Activated CD4-positive, alpha-beta T cell treated with anti-CD3 and anti-CD28 coated beads, Interleukin-2, amount 50 U/mL, for 24 hours (primary cell): ENCODE measurements around the gene LEF1.

Experiments used
- DNase-seq, 2 donors: peaks; one replicate each; pipeline ENCODE4 v3.0.0-alpha.2; 2020; ENCODE audit warnings: low read depth in 1 of 2, low spot score in 1 of 2

The LEF1 gene

GRCh38 chr4:108168671-108169523 lies at the start of gene LEF1:
LEF1 (minus strand) TSS chr4:108168932; CDS start chr4:108167767, 1,165 bp downstream.
- peak in 1 of 2 donors; percentile 47 for DNase-seq

GRCh38 chr4:108216510-108216909 lies 47.8 kb upstream of the LEF1 start:
- DNase-seq, result no peak

GRCh38 chr4:108215055-108215454 lies 46.3 kb upstream of the LEF1 start:
- no peak for DNase-seq

- no peak for DNase-seq
Measured at GRCh38 chr4:108213723-108214122, 45.0 kb upstream of the LEF1 start.

- DNase-seq, result no peak
Measured at GRCh38 chr4:108213308-108213707, 44.6 kb upstream of the LEF1 start.

- DNase-seq, result no peak
Measured at GRCh38 chr4:108210989-108211835, 42.5 kb upstream of the LEF1 start.

GRCh38 chr4:108209489-108209888 lies 40.8 kb upstream of the LEF1 start:
- no peak for DNase-seq

- peak in 1 of 2 donors; percentile 11 for DNase-seq
Measured at GRCh38 chr4:108205859-108206258, 37.1 kb upstream of the LEF1 start.

- DNase-seq, result no peak
Measured at GRCh38 chr4:108204518-108204917, 35.8 kb upstream of the LEF1 start.

GRCh38 chr4:108203377-108203776 lies 34.6 kb upstream of the LEF1 start:
- no peak for DNase-seq

- no peak for DNase-seq
Measured at GRCh38 chr4:108201774-108202173, 33.0 kb upstream of the LEF1 start.

- DNase-seq, result no peak
Measured at GRCh38 chr4:108199881-108200280, 31.1 kb upstream of the LEF1 start.

GRCh38 chr4:108193886-108194672 lies 25.3 kb upstream of the LEF1 start:
- DNase-seq, result no peak

- no peak for DNase-seq
Measured at GRCh38 chr4:108192935-108193334, 24.2 kb upstream of the LEF1 start.

- DNase-seq, result no peak
Measured at GRCh38 chr4:108192056-108192455, 23.3 kb upstream of the LEF1 start.

GRCh38 chr4:108191269-108191914 lies 22.7 kb upstream of the LEF1 start:
- no peak for DNase-seq

GRCh38 chr4:108188770-108189169 lies 20.0 kb upstream of the LEF1 start:
- no peak for DNase-seq

GRCh38 chr4:108185252-108185651 lies 16.5 kb upstream of the LEF1 start:
- no peak for DNase-seq

- DNase-seq, result no peak
Measured at GRCh38 chr4:108184453-108185049, 15.8 kb upstream of the LEF1 start.

GRCh38 chr4:108181704-108182103 lies 13.0 kb upstream of the LEF1 start:
- DNase-seq, result no peak
